WERI-Rb-1 (cell line): Measurements from ENCODE around the gene OR2M2.

Experiments used
- DNase-seq: peaks from one replicate; pipeline ENCODE4 v3.0.0-alpha.2; 2020
- H3K27ac ChIP-seq: fragments of 250-450 bp; sonication (Bioruptor Pico); 2 replicates; pipeline ENCODE4 v1.5.1; 2020; ENCODE audit warnings: mild to moderate bottlenecking, moderate library complexity
- H3K27me3 ChIP-seq: fragments of 250-450 bp; sonication (Bioruptor Pico); 2 replicates; pipeline ENCODE4 v1.5.1; 2021; ENCODE audit warnings: mild to moderate bottlenecking, low read depth, moderate library complexity; ENCODE audit not compliant: insufficient read depth, severe bottlenecking
- H3K36me3 ChIP-seq: fragments of 250-450 bp; sonication (Bioruptor Pico); 2 replicates; pipeline ENCODE4 v1.5.1; 2020; ENCODE audit warnings: mild to moderate bottlenecking, moderate library complexity
- H3K4me3 ChIP-seq: 2 replicates; pipeline ENCODE4 v1.5.1; 2011; ENCODE audit warnings: low read depth, mild to moderate bottlenecking, control low read depth, low read length
- H3K9me3 ChIP-seq: fragments of 250-450 bp; sonication (Bioruptor Pico); 2 replicates; pipeline ENCODE4 v1.5.1; 2021; ENCODE audit warnings: mild to moderate bottlenecking, moderate library complexity; ENCODE audit not compliant: severe bottlenecking
- TF ChIP-seq, protein P1 (sequence below): IDR thresholded peaks from 2 replicates; pipeline ENCODE4 v1.5.1; 2011; ENCODE audit warnings: low read depth, mild to moderate bottlenecking, control low read depth, inconsistent platforms, low read length

OR2M2 gene

DNA sequence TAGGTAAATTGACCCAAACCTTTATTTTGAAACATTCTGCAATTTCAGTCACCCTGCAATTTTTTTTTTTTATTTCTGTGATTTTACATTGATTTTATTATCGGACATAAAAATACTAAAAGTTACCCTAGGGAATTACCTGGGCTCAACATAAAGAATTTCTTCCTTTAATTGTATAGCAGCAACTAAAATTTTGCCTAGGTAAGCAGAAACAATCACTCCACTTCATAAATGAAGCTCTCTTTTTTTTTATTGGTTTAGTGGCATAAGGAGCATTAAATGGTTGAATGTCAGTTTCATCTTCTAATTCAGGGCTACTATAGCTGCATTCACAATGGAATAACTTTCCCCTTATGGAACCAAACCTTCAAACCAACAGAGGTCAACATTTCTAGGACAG, 41.3 kb downstream of the OR2M2 start:
- TF ChIP-seq, protein P1, sequence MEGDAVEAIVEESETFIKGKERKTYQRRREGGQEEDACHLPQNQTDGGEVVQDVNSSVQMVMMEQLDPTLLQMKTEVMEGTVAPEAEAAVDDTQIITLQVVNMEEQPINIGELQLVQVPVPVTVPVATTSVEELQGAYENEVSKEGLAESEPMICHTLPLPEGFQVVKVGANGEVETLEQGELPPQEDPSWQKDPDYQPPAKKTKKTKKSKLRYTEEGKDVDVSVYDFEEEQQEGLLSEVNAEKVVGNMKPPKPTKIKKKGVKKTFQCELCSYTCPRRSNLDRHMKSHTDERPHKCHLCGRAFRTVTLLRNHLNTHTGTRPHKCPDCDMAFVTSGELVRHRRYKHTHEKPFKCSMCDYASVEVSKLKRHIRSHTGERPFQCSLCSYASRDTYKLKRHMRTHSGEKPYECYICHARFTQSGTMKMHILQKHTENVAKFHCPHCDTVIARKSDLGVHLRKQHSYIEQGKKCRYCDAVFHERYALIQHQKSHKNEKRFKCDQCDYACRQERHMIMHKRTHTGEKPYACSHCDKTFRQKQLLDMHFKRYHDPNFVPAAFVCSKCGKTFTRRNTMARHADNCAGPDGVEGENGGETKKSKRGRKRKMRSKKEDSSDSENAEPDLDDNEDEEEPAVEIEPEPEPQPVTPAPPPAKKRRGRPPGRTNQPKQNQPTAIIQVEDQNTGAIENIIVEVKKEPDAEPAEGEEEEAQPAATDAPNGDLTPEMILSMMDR = no peak
- no peak overlapping the region for H3K4me3 ChIP-seq
- no peak for DNase-seq
- H3K36me3 ChIP-seq = no peaks in the 10 kb centered on the region
- H3K27ac ChIP-seq = no peak overlapping the region
- peaks cover 15% of the 10 kb centered on the region for H3K27me3 ChIP-seq
- peaks cover 3% of the 10 kb centered on the region for H3K9me3 ChIP-seq

DNA sequence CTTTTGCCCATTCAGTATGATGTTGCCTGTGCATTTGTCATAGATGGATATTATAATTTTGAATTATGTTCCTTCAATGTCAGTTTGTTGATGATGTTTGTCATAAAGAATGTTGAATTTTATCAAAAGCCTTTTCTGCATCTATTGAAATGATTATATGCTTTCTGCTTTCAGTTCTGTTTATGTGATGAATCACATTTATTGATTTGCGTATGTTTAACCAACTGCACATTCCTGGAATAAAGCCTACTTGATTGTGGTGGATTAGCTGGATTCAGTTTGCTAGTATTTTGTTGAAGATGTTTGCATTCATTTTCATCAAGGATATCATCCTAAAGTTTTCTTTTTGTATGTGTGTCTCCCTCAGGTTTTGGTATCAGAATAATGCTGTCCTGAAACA, 50.9 kb downstream of the OR2M2 start:
- no peak overlapping the region for H3K4me3 ChIP-seq
- H3K9me3 ChIP-seq = no peaks in the 10 kb centered on the region
- TF ChIP-seq, protein P1 = no peak
- peaks cover 54% of the 10 kb centered on the region for H3K27me3 ChIP-seq
- no peaks in the 10 kb centered on the region for H3K36me3 ChIP-seq
- DNase-seq = no peak
- H3K27ac ChIP-seq = no peak overlapping the region

DNA sequence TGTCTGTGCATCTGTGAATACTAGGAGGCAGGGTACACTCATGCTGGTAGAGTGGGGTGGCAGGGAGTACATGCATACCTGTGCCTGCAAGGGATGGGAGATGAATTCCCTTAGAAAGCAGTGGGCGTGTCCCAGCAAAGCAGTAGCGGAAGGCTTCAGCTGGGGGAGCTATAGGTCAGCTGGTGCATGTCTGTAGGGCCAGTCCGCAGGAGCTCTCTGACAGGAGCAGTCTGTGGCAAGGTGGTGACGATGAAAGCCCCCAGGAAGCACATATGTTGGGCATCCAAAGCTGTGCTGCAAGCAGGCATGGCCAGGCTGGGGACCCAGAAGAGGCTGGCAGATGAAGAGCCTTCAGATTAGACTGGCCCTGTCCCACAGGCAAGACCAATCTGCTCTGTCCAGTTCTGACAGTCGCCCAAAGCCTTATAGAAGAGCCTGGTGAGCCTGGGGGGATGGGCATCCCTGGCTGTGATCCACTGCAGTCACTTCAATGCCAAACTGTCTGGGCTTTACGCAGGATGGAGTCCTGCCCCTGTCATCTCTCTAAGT, 54.8 kb downstream of the OR2M2 start:
- Histone ChIP-seq H3K9me3 (no peaks in the 10 kb centered on the region), H3K36me3 (no peaks in the 10 kb centered on the region), H3K27ac (no peak overlapping the region), H3K27me3 (peaks cover 70% of the 10 kb centered on the region), H3K4me3 (no peak overlapping the region)
- DNase-seq = no peak
- TF ChIP-seq, protein P1 = no peak
